BJ (cell line): ENCODE measurements around the gene ARPC3. TPM values are rescaled to one million over a fixed set of nuclear protein-coding genes. Genes with fewer than 3 reads are reported as not detected.
"Not testable (repeated sequence)": the region's sequence is repeated elsewhere in the genome, so short reads cannot be mapped to it uniquely, and the experiment has no call there.

Experiments
- CTCF ChIA-PET: fragments of 350-600 bp; formaldehyde crosslinking; extraction: SDS; loops from one replicate; lab custom pipeline; 2021; ENCODE audit warnings: antibody characterized with exemption, inconsistent platforms; lab: Yijun Ruan, JAX
- POLR2A ChIA-PET: fragments of 300-600 bp; sonication (Branson Sonifier 250); formaldehyde crosslinking; extraction: SDS; loops from one replicate; lab custom pipeline; 2021; ENCODE audit warnings: antibody characterized with exemption; lab: Charles Lee
- DNase-seq: peaks from one replicate; pipeline ENCODE4 v3.0.0-alpha.2; 2011; ENCODE audit warnings: low read depth
- H3K27me3 ChIP-seq: 2 replicates; pipeline ENCODE4 v1.6.0; 2011; ENCODE audit warnings: low read length; ENCODE audit not compliant: control insufficient read depth, insufficient read depth
- H3K36me3 ChIP-seq: 2 replicates; pipeline ENCODE4 v1.5.1; 2011; ENCODE audit warnings: low read length; ENCODE audit not compliant: control insufficient read depth, insufficient read depth
- H3K4me3 ChIP-seq: 2 replicates; pipeline ENCODE4 v1.5.1; 2011; ENCODE audit warnings: low read depth, mild to moderate bottlenecking, control low read depth, low read length
- polyA plus RNA-seq: library from polyadenylated mRNA; depleted of rRNA; stranded (reverse); fragments of >200 nt; gene quantifications from 2 replicates; pipeline ENCODE4 v1.2.3, GENCODE V29; 2011
- TF ChIP-seq, protein P1 (sequence below): IDR thresholded peaks from 2 replicates; pipeline ENCODE4 v1.5.1; 2011; ENCODE audit warnings: low read depth, mild to moderate bottlenecking, control low read depth, inconsistent platforms, low read length, moderate library complexity; ENCODE audit not compliant: insufficient read depth

Gene ARPC3
- polyA plus RNA-seq, 1 experiment: 22.7 TPM

GRCh38 chr12:110426406-110426805 is 23.7 kb downstream of the ARPC3 start:
- ChIA-PET POLR2A (interaction anchor here (1.2 kb wide), 1 partner anchor 322 kb away, joined by 3 read pairs; no protein-coding TSS in a partner anchor), CTCF (no interaction called here)
- no peaks in the 10 kb centered on the region for H3K27me3 ChIP-seq
- peak; percentile 35 for DNase-seq
- H3K36me3 ChIP-seq: no peaks in the 10 kb centered on the region
- no peak overlapping the region for H3K4me3 ChIP-seq
- TF ChIP-seq, protein P1, sequence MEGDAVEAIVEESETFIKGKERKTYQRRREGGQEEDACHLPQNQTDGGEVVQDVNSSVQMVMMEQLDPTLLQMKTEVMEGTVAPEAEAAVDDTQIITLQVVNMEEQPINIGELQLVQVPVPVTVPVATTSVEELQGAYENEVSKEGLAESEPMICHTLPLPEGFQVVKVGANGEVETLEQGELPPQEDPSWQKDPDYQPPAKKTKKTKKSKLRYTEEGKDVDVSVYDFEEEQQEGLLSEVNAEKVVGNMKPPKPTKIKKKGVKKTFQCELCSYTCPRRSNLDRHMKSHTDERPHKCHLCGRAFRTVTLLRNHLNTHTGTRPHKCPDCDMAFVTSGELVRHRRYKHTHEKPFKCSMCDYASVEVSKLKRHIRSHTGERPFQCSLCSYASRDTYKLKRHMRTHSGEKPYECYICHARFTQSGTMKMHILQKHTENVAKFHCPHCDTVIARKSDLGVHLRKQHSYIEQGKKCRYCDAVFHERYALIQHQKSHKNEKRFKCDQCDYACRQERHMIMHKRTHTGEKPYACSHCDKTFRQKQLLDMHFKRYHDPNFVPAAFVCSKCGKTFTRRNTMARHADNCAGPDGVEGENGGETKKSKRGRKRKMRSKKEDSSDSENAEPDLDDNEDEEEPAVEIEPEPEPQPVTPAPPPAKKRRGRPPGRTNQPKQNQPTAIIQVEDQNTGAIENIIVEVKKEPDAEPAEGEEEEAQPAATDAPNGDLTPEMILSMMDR: no peak

GRCh38 chr12:110424237-110424636 is 25.9 kb downstream of the ARPC3 start:
- ChIA-PET CTCF (no interaction called here), POLR2A (interaction anchor here (0.6 kb wide), 1 partner anchor 13 kb away, joined by 4 read pairs; no protein-coding TSS in a partner anchor)
- Histone ChIP-seq H3K4me3 (no peak overlapping the region), H3K27me3 (no peaks in the 10 kb centered on the region), H3K36me3 (no peaks in the 10 kb centered on the region)
- TF ChIP-seq, protein P1: no peak
- no peak for DNase-seq

DNA sequence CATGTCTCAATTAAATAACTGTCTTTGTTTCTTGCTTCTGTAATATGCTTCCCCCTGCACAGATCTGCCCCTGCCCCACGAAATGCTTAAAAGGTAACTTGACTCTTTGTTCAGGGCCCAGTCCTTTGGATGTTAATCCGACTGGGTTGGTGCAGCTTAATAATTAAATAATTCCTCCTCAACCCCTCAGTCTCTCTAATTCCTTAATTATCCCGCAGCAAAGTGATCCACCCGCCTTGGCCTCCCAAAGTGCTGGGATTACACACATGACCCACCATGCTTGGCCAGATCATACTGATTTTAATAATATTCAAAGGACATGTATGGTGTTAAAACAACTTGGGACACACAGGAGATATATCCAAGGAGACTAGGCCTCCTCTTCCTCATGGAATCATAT is 28.4 kb downstream of the ARPC3 start:
- ChIA-PET POLR2A (no interaction called here), CTCF (interaction anchor here (0.6 to 3.4 kb wide), 3 partner anchors 10 to 234 kb away, joined by 3 to 18 read pairs (median 4); no protein-coding TSS in a partner anchor)
- no peaks in the 10 kb centered on the region for H3K27me3 ChIP-seq
- TF ChIP-seq, protein P1: no peak
- no peak for DNase-seq
- no peak overlapping the region for H3K4me3 ChIP-seq
- H3K36me3 ChIP-seq: no peaks in the 10 kb centered on the region

DNA sequence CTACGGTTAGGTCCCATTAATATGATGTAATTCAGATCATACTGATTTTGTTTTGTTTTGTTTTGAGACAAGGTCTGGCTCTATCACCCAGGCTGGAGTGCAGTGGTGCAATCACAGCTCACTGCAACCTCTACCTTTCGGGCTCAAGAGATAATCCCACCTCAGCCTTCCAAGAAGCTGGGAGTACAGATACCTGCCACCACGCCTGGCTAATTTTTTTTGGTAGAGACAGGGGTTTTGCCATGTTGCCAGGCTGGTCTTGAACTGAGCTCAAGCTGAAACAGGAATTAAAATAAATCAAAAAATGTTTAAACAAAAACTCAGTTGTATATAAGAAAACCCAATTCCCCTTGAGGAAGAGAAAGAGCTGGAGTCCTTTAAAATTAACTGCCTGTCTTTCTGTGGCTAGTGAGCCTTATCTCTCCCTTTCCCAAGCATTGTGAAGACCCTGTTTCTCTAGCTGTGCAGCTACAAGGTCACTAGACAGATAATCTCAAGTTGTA is 28.9 kb downstream of the ARPC3 start:
- CTCF ChIA-PET: interaction anchor here (0.6 to 3.4 kb wide), 2 partner anchors 10 to 233 kb away, joined by 3 to 18 read pairs; no protein-coding TSS in a partner anchor
- POLR2A ChIA-PET: no interaction called here
- Histone ChIP-seq H3K36me3 (no peaks in the 10 kb centered on the region), H3K27me3 (no peaks in the 10 kb centered on the region), H3K4me3 (no peak overlapping the region)
- TF ChIP-seq, protein P1: no peak
- no peak for DNase-seq

DNA sequence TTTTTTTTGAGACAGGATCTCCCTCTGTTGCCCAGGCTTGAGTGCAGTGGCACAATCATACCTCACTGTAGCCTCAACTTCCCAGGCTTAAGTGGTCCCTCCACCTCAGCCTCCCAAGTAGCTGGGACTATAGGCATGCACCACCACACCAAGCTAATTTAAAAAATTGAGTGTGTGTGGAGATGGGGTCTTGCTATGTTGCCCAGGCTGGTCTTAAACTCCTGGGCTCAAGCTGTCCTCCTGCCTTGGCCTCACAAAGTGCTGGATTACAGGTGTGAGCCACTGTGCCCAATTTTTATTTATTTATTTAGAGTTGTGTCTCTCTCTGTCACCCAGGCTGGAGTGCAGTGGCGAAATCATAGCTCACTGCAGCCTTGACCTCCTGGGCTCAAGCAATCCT is 29.5 kb downstream of the ARPC3 start:
- CTCF ChIA-PET: interaction anchor here (3.4 kb wide), 1 partner anchor 11 kb away, joined by 18 read pairs; no protein-coding TSS in a partner anchor
- POLR2A ChIA-PET: not testable (repeated sequence)

GRCh38 chr12:110417113-110417512 is 33.0 kb downstream of the ARPC3 start:
- H3K27me3 ChIP-seq, H3K4me3 ChIP-seq, H3K36me3 ChIP-seq, DNase-seq, POLR2A ChIA-PET: not testable (repeated sequence)
- CTCF ChIA-PET: interaction anchor here (2.5 kb wide), 1 partner anchor 14 kb away, joined by 8 read pairs; no protein-coding TSS in a partner anchor

More for the DNA sequence above, 29.5 kb downstream of the ARPC3 start:
- not testable (repeated sequence) for H3K36me3 ChIP-seq, H3K4me3 ChIP-seq, DNase-seq, H3K27me3 ChIP-seq

DNA sequence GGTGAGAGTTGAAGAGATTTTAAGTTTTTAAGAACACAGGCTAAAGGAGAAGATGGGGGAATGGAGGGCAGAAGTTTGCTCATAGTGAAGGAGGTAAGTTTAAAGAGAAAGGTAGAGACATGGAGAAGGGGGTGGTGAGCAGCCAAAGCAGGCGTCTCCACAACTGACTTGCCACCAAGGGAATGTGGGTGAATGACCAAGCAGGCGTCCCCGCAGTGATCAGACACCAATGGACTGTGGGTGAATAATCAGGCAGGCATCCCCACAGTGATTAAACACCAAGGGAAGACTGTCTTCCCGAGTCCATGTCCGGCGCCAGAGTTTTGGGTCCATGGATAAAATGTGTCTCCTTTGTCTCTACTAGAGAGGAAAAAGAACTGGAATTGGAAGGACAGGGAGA is 40.1 kb downstream of the ARPC3 start:
- DNase-seq, H3K4me3 ChIP-seq, POLR2A ChIA-PET, H3K27me3 ChIP-seq, CTCF ChIA-PET, H3K36me3 ChIP-seq: not testable (repeated sequence)

DNA sequence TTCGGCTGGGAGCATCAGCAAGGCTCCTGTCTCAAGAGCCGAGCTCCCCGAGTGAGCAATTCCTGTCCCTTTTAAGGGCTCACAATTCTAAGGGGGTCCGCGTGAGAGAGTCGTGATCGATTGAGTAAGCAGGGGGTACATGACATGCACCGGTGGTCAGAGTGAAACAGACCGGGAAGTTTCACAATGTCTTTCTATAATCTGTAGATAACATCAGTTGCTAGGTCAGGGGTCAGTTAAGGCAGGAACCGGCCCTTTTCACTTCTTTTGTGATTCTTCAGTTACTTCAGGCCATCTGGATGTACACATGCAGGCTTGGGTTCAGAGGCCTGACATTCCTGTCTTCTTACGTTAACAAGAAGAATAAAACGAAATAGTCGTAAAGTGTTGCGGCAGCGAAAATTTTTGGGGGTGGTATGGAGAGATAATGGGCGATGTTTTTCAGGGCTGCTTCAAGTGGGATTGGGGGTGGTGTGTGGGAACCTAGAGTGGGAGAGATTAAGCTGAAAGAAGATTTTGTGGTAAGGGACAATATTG is 44.9 kb downstream of the ARPC3 start:
- H3K27me3 ChIP-seq, DNase-seq, H3K36me3 ChIP-seq, POLR2A ChIA-PET, CTCF ChIA-PET, H3K4me3 ChIP-seq: not testable (repeated sequence)
